GM21390 (cell line): Measurements from ENCODE around the gene TMEM132D.

Experiments
- ATAC-seq: cut with Tn5 transposase; IDR thresholded peaks from one replicate; pipeline ENCODE4 v1.9.1; 2021; ENCODE audit not compliant: unreplicated experiment

The TMEM132D gene

DNA sequence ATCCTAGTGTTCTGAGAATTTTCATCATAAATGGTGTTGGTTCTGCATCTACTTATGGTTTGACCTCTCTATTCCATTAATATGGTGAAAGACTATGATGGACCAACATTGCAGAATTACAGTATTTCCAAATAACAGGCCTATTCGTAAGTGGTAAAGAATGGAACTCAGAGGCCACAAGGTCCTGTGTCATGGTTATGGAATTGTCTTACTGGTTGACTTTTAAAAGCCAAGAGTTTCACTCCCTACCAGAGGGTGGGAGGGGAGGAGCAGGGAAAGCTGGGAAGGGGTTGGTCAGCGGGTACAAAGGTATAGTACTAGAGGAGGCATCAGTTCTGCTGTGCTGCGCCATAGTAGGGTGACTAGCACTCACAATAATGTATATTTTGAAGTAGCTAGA lies 153.4 kb downstream of the TMEM132D start:
- no peak for ATAC-seq

- no peak for ATAC-seq
Measured at GRCh38 chr12:129746318-129746717, 157.5 kb downstream of the TMEM132D start.

GRCh38 chr12:129729170-129729569 lies 174.7 kb downstream of the TMEM132D start:
- ATAC-seq, result no peak

DNA sequence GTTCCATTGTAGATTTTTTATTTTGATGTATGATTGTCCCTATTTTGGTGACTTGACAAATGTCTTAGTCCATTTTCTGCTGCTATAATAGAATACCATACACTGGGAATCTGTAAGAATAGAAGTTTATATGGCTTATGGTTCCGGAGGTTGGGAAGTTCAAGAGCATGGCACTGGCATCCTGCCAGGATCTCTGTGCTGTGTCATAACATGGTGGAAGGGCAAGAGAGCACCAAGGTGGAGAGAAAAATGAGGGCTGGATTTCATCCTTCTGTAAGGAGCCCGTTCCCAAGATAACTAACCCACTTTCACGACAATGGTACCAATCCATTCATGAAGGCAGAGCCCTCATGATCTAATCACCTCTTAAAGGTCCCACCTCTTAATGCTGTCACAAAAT lies 176.7 kb downstream of the TMEM132D start:
- ATAC-seq, result no peak

- no peak for ATAC-seq
Measured at GRCh38 chr12:129723260-129723659, 180.6 kb downstream of the TMEM132D start.

GRCh38 chr12:129720618-129721017 lies 183.2 kb downstream of the TMEM132D start:
- no peak for ATAC-seq

- no peak for ATAC-seq
Measured at GRCh38 chr12:129719416-129719815, 184.4 kb downstream of the TMEM132D start.

GRCh38 chr12:129717438-129717837 lies 186.4 kb downstream of the TMEM132D start:
- ATAC-seq, result no peak

GRCh38 chr12:129716825-129717224 lies 187.0 kb downstream of the TMEM132D start:
- ATAC-seq, result no peak

DNA sequence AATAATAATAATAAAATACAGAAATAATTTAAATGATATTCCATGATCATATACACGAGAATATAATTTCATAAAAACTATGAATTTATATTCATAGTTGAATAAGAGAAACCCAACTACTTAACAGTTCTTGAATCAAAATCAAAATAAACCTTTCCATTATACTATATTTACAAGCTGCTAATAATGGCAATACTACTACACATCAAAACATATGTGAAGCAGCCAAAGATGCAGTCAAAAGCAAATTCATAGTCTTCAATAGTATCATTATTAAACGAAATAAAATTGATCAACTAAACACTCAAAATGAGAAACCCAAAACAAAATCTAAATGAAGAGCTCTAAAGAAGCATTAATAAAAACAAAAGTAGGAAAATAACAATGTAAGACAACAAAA lies 197.1 kb downstream of the TMEM132D start:
- no peak for ATAC-seq

DNA sequence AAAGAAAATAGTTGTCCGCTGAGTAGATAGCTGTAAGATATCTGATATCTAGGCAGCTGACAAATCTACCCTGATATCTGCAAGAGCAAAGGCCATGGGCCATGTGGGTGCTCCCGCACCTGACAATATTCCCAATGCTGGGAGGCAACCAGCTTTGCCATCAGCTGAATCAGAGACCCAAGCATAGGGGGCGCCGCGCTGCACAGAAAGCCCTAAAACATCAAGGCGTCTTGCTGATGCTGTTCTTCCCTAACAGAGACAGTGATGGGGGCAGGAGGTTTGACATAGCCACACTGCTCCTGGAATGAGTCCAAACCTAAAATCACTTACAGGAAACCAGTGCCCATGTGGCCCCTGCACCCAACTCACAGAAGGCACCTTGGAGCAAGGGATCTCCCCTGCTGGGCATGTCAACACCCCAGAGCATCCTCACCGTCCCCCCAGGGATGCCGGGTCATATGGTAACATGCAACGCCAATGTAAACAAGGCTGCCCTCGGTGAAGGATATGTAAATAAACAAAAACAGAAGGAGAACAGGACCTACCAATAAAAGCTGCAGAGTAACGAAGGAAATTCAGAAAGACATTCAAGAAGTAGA lies 199.5 kb downstream of the TMEM132D start:
- ATAC-seq, result no peak

DNA sequence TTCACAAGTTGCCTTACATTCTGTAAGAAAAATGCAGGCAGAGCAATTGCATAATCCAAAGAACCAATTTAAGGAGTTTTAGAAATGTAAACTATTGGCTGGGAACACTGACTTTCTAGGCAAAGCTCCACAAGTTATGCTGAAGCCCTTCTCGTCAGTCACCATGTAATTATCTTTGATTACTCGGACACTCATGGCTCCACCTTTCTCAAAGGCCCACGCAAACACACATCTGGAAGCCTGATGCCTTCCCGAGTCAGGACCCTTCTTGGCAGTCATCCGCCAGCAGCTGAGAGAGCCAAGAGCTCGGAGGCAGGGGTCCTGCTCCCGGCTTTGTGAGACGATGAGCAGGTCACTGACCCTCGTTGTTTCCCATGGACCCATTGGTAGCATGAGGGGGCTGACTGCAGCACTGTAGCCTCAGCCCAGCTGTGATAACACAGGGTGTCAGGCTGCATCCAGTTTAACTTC lies 202.2 kb downstream of the TMEM132D start:
- ATAC-seq, result no peak

DNA sequence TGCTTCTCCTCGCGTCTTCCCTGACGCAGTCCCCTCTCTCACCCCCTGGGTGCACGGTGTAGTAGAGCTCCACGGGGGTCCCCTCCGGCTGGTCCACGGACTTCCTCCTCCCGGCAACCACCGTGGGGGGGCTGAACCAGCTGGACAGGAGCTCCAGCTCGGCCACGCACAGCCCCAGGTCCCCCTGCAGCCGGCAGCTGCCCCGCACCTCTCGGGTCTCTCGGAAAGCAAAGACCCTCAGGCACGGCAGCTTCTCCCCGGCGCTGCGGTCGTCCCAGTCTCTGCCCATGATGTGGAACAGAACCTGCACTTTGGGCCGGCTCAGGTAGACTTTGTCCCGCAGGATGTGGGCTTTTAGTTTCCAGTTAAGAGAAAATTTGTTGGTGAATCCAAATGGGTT lies 203.8 kb downstream of the TMEM132D start:
- no peak for ATAC-seq

GRCh38 chr12:129696926-129697325 lies 206.9 kb downstream of the TMEM132D start:
- ATAC-seq, result no peak

- ATAC-seq, result no peak
Measured at GRCh38 chr12:129696405-129696804, 207.4 kb downstream of the TMEM132D start.

GRCh38 chr12:129693731-129694130 lies 210.1 kb downstream of the TMEM132D start:
- ATAC-seq, result no peak

GRCh38 chr12:129687731-129688130 lies 216.1 kb downstream of the TMEM132D start:
- ATAC-seq, result no peak

DNA sequence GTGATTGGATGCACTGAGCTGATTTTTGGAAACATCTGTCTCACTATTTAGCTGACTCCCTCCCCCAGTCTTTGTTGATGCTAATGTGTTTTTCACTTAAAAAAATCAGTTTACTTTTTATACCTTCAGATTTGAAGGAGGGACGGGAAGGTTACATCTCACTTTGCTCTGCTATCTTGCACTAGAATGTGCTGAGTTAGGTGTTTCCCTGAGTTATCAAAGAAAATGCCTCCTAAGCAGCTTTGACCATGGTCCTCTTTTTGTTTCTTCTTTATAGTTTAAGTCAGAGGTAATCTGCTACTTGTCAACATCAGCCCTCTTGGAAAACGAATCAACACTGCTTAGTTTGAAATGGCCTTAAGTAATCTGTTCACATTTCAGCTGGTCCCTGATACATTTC lies 222.0 kb downstream of the TMEM132D start:
- no peak for ATAC-seq

DNA sequence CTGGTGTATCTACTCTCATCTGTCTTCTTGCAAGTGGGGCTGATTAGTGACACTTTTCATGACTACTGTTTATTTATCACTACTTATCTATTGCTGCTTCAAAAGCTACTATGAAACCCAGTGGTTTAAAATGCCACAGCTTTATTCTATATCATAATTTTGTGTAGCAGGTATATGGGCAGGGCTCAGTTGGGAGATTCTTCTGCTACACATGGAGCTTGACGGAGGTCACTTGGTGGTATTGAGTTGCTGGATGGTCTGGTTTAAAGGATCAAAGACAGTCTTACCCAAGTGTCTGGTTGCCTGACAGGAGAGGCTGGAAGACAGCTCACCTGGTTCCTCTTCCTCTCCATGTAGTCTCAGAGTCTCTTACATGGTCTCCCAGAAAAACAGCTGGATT lies 222.7 kb downstream of the TMEM132D start:
- no peak for ATAC-seq

DNA sequence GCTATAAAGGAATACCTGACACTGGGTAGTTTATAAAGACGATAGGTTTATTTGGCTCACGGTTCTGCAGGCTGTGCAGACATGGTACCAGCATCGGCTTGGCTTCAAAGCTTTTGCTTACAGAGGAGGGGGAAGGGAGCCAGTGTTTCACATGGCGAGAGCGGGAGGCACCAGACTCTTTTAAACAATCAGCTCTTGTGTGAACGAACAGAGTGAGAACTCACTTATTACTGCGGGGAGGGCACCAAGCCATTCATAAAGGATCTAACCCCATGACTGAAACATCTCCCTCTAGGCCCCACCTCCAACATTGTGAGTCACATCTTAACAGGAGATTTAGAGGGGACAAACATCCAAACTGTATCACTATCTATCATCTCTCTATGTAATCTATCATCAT lies 227.4 kb downstream of the TMEM132D start:
- ATAC-seq, result no peak

GRCh38 chr12:129675947-129676346 lies 227.9 kb downstream of the TMEM132D start:
- ATAC-seq, result no peak

DNA sequence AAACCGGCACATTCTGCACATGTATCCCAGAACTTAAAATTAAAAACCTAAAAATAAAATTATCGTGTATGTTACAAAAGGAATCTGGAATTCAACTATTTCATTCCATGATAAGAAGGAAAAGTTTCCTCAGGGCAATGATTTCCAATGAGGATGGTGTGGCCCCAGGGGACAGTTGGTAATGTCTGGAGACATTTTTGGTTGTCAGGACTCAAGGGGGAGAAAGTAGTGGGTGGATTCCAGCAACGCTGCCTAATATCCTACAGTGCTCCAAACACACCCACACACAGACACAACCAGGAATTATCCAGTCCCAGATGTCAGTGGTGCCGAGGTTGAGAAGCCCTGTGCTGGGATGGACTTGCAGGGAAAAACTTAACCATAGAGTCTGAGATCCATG lies 228.3 kb downstream of the TMEM132D start:
- no peak for ATAC-seq

GRCh38 chr12:129673806-129674205 lies 230.0 kb downstream of the TMEM132D start:
- no peak for ATAC-seq
